ENCODE measurements around the gene LIN7C.

- TF ChIP-seq CTCF (IDR thresholded peaks at IDR 0.05) (no peak), EZH2 (IDR thresholded peaks at IDR 0.05; ENCODE audit: borderline replicate concordance, insufficient read depth, low read depth, low read length, poor library complexity, severe bottlenecking) (no peak)
Measured at GRCh38 chr11:27470826-27471588, 35.6 kb downstream of the LIN7C start.
